H9 (cell line): ENCODE results near the gene CDK14. TPM values are rescaled to one million over a fixed set of nuclear protein-coding genes. Genes with fewer than 3 reads are reported as not detected.

Experiments used
- DNase-seq: peaks from one replicate; pipeline ENCODE4 v3.0.0-alpha.2; 2017
- H2AFZ ChIP-seq: one replicate; pipeline ENCODE4 v1.6.1; 2013; ENCODE audit warnings: mild to moderate bottlenecking, low read length, control low read depth, moderate library complexity
- H2AK5ac ChIP-seq: 2 replicates; pipeline ENCODE4 v1.6.1; 2013; ENCODE audit warnings: low read length, control low read depth, mixed read lengths; ENCODE audit not compliant: insufficient read length
- H2BK120ac ChIP-seq: one replicate; pipeline ENCODE4 v1.6.1; 2013; ENCODE audit warnings: low read depth, mild to moderate bottlenecking, low read length, control low read depth, inconsistent platforms; ENCODE audit not compliant: poor library complexity, severe bottlenecking
- H2BK12ac ChIP-seq: 2 replicates; pipeline ENCODE4 v1.6.1; 2013; ENCODE audit warnings: low read length, control low read depth, mixed read lengths, low read depth; ENCODE audit not compliant: insufficient read length
- H2BK15ac ChIP-seq: 2 replicates; pipeline ENCODE4 v1.6.1; 2013; ENCODE audit warnings: low read depth, low read length, control low read depth
- H2BK20ac ChIP-seq: one replicate; pipeline ENCODE4 v1.6.1; 2013; ENCODE audit warnings: low read depth, mild to moderate bottlenecking, low read length, control low read depth, inconsistent platforms; ENCODE audit not compliant: poor library complexity, severe bottlenecking
- H2BK5ac ChIP-seq: 2 replicates; pipeline ENCODE4 v1.6.1; 2013; ENCODE audit warnings: low read length, control low read depth, mixed read lengths; ENCODE audit not compliant: insufficient read length
- H3K14ac ChIP-seq: 2 replicates; pipeline ENCODE4 v1.6.1; 2013; ENCODE audit warnings: low read length, control low read depth; ENCODE audit not compliant: insufficient read depth
- H3K18ac ChIP-seq: 2 replicates; pipeline ENCODE4 v1.6.1; 2013; ENCODE audit warnings: low read depth, mild to moderate bottlenecking, mixed read lengths, low read length, control low read depth; ENCODE audit not compliant: insufficient read length
- H3K23ac ChIP-seq: 2 replicates; pipeline ENCODE4 v1.6.1; 2013; ENCODE audit warnings: low read length, control low read depth, mixed read lengths, low read depth; ENCODE audit not compliant: insufficient read length
- H3K23me2 ChIP-seq: 2 replicates; pipeline ENCODE4 v1.6.1; 2013; ENCODE audit warnings: low read depth, mild to moderate bottlenecking, mixed read lengths, low read length, control low read depth; ENCODE audit not compliant: insufficient read length, poor library complexity, severe bottlenecking
- H3K27ac ChIP-seq: 2 replicates; pipeline ENCODE4 v1.5.1; 2013; ENCODE audit warnings: low read length, control low read depth, mixed read lengths, low read depth; ENCODE audit not compliant: insufficient read length
- H3K27me3 ChIP-seq: 2 replicates; pipeline ENCODE4 v1.6.1; 2013; ENCODE audit warnings: low read length, control low read depth, inconsistent platforms; ENCODE audit not compliant: insufficient read depth
- H3K4ac ChIP-seq: 2 replicates; pipeline ENCODE4 v1.6.1; 2013; ENCODE audit warnings: low read depth, mild to moderate bottlenecking, control low read depth, inconsistent platforms, low read length, moderate library complexity
- H3K4me1 ChIP-seq: 2 replicates; pipeline ENCODE4 v1.6.1; 2013; ENCODE audit warnings: low read length, control low read depth, inconsistent platforms; ENCODE audit not compliant: insufficient read depth
- H3K4me2 ChIP-seq: 2 replicates; pipeline ENCODE4 v1.6.1; 2013; ENCODE audit warnings: low read length, control low read depth, mixed read lengths; ENCODE audit not compliant: insufficient read length, insufficient read depth
- H3K56ac ChIP-seq: 2 replicates; pipeline ENCODE4 v1.6.1; 2013; ENCODE audit warnings: low read depth, mild to moderate bottlenecking, mixed read lengths, low read length, control low read depth; ENCODE audit not compliant: insufficient read length
- H3K79me1 ChIP-seq: 2 replicates; pipeline ENCODE4 v1.6.1; 2013; ENCODE audit warnings: low read depth, mild to moderate bottlenecking, moderate library complexity, low read length, control low read depth, inconsistent platforms; ENCODE audit not compliant: insufficient read depth, poor library complexity, severe bottlenecking
- H3K79me2 ChIP-seq: 2 replicates; pipeline ENCODE4 v1.6.1; 2013; ENCODE audit warnings: low read length, control low read depth, inconsistent platforms; ENCODE audit not compliant: insufficient read depth
- H3K9ac ChIP-seq: 2 replicates; pipeline ENCODE4 v1.6.1; 2013; ENCODE audit warnings: low read length, control low read depth, mixed read lengths; ENCODE audit not compliant: insufficient read length; ENCODE audit errors: extremely low read depth
- H3K9me3 ChIP-seq: one replicate; pipeline ENCODE4 v1.6.1; 2013; ENCODE audit warnings: low read depth, low read length, inconsistent platforms; ENCODE audit not compliant: control insufficient read depth
- H3T11ph ChIP-seq: one replicate; pipeline ENCODE4 v1.6.1; 2013; ENCODE audit warnings: mild to moderate bottlenecking, low read length, control low read depth, inconsistent platforms
- H4K20me1 ChIP-seq: one replicate; pipeline ENCODE4 v1.6.1; 2013; ENCODE audit not compliant: control insufficient read depth, insufficient read length, insufficient read depth
- H4K5ac ChIP-seq: 2 replicates; pipeline ENCODE4 v1.6.1; 2013; ENCODE audit warnings: low read depth, mild to moderate bottlenecking, mixed read lengths, low read length, control low read depth; ENCODE audit not compliant: insufficient read length
- H4K8ac ChIP-seq: replicated peaks from 2 replicates; pipeline ENCODE4 v1.6.1; 2013; ENCODE audit warnings: low read length, control low read depth, mixed read lengths, low read depth; ENCODE audit not compliant: insufficient read length
- H4K91ac ChIP-seq: 2 replicates; pipeline ENCODE4 v1.6.1; 2013; ENCODE audit warnings: low read depth, mild to moderate bottlenecking, moderate library complexity, mixed read lengths, low read length, control low read depth; ENCODE audit not compliant: insufficient read length
- H3K27ac Mint-ChIP-seq, 3 experiments: 2 replicates in 2 of 3; 3 replicates in 1 of 3; pipeline ENCODE4 v1.8.0; 2020 to 2021; ENCODE audit warnings: mixed read lengths in 3 of 3, mild to moderate bottlenecking in 1 of 3, moderate library complexity in 1 of 3
- H3K27me3 Mint-ChIP-seq: 2 replicates; pipeline ENCODE4 v1.8.0; 2021; ENCODE audit warnings: low read depth, mild to moderate bottlenecking, moderate library complexity, mixed read lengths
- H3K36me3 Mint-ChIP-seq, 3 experiments: 2 replicates in 2 of 3; 3 replicates in 1 of 3; pipeline ENCODE4 v1.8.0; 2020 to 2021; ENCODE audit warnings: low read depth in 3 of 3, mixed read lengths in 3 of 3; ENCODE audit not compliant: insufficient read depth in 1 of 3
- H3K4me1 Mint-ChIP-seq, 2 experiments: 2 replicates each; pipeline ENCODE4 v1.8.0; 2020; ENCODE audit warnings: mixed read lengths in 2 of 2
- H3K4me3 Mint-ChIP-seq, 2 experiments: 2 replicates in 1 of 2; 3 replicates in 1 of 2; pipeline ENCODE4 v1.8.0; 2020 to 2021; ENCODE audit warnings: mild to moderate bottlenecking in 2 of 2, mixed read lengths in 2 of 2, moderate library complexity in 1 of 2
- H3K9me3 Mint-ChIP-seq, 2 experiments: 2 replicates in 1 of 2; 3 replicates in 1 of 2; pipeline ENCODE4 v1.8.0; 2020; ENCODE audit warnings: mild to moderate bottlenecking in 2 of 2, mixed read lengths in 2 of 2, moderate library complexity in 1 of 2
- WGBS: extraction: QIAGEN DNeasy Blood & Tissue Kit; methylation state at CpG from one replicate; pipeline ENCODE4 v1.1.7; 2013; ENCODE audit warnings: missing lambda C conversion rate, low lambda C conversion rate, mixed read lengths; ENCODE audit not compliant: insufficient read length; ENCODE audit errors: extremely low coverage; 5-methylcytosine and 5-hydroxymethylcytosine counted together
- total RNA-seq: library from RNA; stranded (reverse); gene quantifications from 2 replicates; pipeline ENCODE4 v1.2.1, GENCODE V29; 2021
- TF ChIP-seq, protein P1 (sequence below): fragments of 200-600 bp; sonication (generic); conservative IDR thresholded peaks from 3 replicates; pipeline ENCODE4 v1.8.0; 2021; ENCODE audit warnings: antibody characterized with exemption, mild to moderate bottlenecking

CDK14 gene
- total RNA-seq, 1 experiment from 2014 or later = 23.9 TPM

DNA sequence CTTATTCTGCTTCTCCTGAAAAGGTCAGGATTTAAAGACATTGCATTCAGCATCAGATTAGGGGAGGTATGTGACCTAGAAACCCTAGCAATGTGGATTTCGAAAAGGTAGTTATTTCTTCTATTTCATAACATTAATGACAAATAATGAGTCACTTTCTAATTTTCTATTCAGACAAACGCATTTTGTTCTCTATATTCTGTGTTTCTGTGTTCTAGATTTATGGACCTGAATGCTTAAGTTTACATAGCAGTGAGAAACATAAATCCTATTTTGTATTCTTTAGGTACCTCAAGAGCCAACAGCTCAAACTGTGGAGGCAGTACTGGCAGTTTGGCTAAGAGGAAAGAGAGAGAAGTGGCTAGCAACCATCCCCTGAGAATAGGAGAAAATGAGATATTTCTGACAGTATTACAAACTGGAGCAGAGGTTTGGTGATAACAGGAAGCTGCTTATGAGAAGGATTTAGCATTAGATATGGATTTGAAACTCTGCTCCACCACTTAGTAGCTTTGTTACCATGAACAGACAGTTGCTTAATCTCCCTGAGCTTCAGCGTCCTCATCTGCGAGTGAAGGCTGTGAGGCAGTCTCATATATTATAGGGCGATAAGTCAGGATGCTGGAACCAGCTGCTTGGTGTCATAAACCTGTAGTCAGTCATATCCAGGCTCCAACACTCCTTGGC, 28.2 kb downstream of the CDK14 start:
- no peak overlapping the region for H4K8ac ChIP-seq
- H3K4me3 Mint-ChIP-seq = no peak overlapping the region
- H3K18ac ChIP-seq = no peak overlapping the region
- H2BK20ac ChIP-seq = no peak overlapping the region
- no peak overlapping the region for H3T11ph ChIP-seq
- H2AFZ ChIP-seq = no peak overlapping the region
- no peaks in the 10 kb centered on the region for H3K79me2 ChIP-seq
- H3K27ac Mint-ChIP-seq = peak overlapping the region in 1 of 3 experiments; percentile 88; a peak in 2 of 7 replicates
- no peak overlapping the region for H3K4me2 ChIP-seq
- no peak overlapping the region for H4K5ac ChIP-seq
- no peak overlapping the region for H4K91ac ChIP-seq
- H2AK5ac ChIP-seq = no peak overlapping the region
- H2BK120ac ChIP-seq = no peak overlapping the region
- no CpG with 5 or more reads among the region's 5 CpGs for WGBS
- no peak overlapping the region for H3K9ac ChIP-seq
- TF ChIP-seq, protein P1, sequence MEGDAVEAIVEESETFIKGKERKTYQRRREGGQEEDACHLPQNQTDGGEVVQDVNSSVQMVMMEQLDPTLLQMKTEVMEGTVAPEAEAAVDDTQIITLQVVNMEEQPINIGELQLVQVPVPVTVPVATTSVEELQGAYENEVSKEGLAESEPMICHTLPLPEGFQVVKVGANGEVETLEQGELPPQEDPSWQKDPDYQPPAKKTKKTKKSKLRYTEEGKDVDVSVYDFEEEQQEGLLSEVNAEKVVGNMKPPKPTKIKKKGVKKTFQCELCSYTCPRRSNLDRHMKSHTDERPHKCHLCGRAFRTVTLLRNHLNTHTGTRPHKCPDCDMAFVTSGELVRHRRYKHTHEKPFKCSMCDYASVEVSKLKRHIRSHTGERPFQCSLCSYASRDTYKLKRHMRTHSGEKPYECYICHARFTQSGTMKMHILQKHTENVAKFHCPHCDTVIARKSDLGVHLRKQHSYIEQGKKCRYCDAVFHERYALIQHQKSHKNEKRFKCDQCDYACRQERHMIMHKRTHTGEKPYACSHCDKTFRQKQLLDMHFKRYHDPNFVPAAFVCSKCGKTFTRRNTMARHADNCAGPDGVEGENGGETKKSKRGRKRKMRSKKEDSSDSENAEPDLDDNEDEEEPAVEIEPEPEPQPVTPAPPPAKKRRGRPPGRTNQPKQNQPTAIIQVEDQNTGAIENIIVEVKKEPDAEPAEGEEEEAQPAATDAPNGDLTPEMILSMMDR = no peak
- no peak overlapping the region for H3K4ac ChIP-seq
- H2BK5ac ChIP-seq = no peak overlapping the region
- H3K4me1 ChIP-seq = peaks cover 18% of the 10 kb centered on the region; the same call in 1 of the 2 replicates
- no peak overlapping the region for H3K14ac ChIP-seq
- no peak overlapping the region for H3K27ac ChIP-seq
- peaks cover 17% of the 10 kb centered on the region for H3K27me3 Mint-ChIP-seq
- no peak for DNase-seq
- no peaks in the 10 kb centered on the region for H3K79me1 ChIP-seq
- no peak overlapping the region for H3K56ac ChIP-seq
- H2BK12ac ChIP-seq = no peak overlapping the region
- no peak overlapping the region for H3K23ac ChIP-seq
- H3K27me3 ChIP-seq = no peaks in the 10 kb centered on the region; the same call in 1 of the 2 replicates
- H2BK15ac ChIP-seq = no peak overlapping the region
- no peaks in the 10 kb centered on the region for H3K9me3 Mint-ChIP-seq
- H3K4me1 Mint-ChIP-seq = peaks cover 65 to 71% of the 10 kb centered on the region in 2 experiments
- H4K20me1 ChIP-seq = no peaks in the 10 kb centered on the region
- peaks cover 0 to 2% (median 0%) of the 10 kb centered on the region in 3 experiments; a peak in 4 of 7 replicates for H3K36me3 Mint-ChIP-seq
- H3K23me2 ChIP-seq = no peaks in the 10 kb centered on the region
- no peaks in the 10 kb centered on the region for H3K9me3 ChIP-seq
